Memory B cell (primary cell): ENCODE data around the gene PSORS1C2.
A peak's percentile ranks its signal among the peaks of the same experiment; 100 is the strongest.
"Not testable (repeated sequence)": the region's sequence is repeated elsewhere in the genome, so short reads cannot be mapped to it uniquely, and the experiment has no call there.

Experiments used
- ATAC-seq: fragments of 150-1000 bp; cut with Tn5 transposase; 2 replicates; pipeline ENCODE4 v1.10.0; 2021; ENCODE audit warnings: low read depth, mild to moderate bottlenecking, moderate library complexity
- DNase-seq, 2 donors: peaks; one replicate each; pipeline ENCODE4 v3.0.0; 2022; ENCODE audit warnings: low spot score in 2 of 2
- H3K27ac Mint-ChIP-seq: one replicate; pipeline ENCODE4 v1.8.0; 2022; ENCODE audit warnings: mild to moderate bottlenecking, moderate library complexity, mixed read lengths
- H3K27me3 Mint-ChIP-seq: one replicate; pipeline ENCODE4 v1.8.0; 2022; ENCODE audit warnings: mixed read lengths
- H3K36me3 Mint-ChIP-seq: one replicate; pipeline ENCODE4 v1.8.0; 2022; ENCODE audit warnings: mild to moderate bottlenecking, mixed read lengths
- H3K4me1 Mint-ChIP-seq: one replicate; pipeline ENCODE4 v1.8.0; 2022; ENCODE audit warnings: mixed read lengths
- H3K4me3 Mint-ChIP-seq: one replicate; pipeline ENCODE4 v1.8.0; 2022; ENCODE audit warnings: mild to moderate bottlenecking, moderate library complexity, mixed read lengths
- H3K9me3 Mint-ChIP-seq: one replicate; pipeline ENCODE4 v1.8.0; 2022; ENCODE audit warnings: mixed read lengths

The PSORS1C2 gene

DNA sequence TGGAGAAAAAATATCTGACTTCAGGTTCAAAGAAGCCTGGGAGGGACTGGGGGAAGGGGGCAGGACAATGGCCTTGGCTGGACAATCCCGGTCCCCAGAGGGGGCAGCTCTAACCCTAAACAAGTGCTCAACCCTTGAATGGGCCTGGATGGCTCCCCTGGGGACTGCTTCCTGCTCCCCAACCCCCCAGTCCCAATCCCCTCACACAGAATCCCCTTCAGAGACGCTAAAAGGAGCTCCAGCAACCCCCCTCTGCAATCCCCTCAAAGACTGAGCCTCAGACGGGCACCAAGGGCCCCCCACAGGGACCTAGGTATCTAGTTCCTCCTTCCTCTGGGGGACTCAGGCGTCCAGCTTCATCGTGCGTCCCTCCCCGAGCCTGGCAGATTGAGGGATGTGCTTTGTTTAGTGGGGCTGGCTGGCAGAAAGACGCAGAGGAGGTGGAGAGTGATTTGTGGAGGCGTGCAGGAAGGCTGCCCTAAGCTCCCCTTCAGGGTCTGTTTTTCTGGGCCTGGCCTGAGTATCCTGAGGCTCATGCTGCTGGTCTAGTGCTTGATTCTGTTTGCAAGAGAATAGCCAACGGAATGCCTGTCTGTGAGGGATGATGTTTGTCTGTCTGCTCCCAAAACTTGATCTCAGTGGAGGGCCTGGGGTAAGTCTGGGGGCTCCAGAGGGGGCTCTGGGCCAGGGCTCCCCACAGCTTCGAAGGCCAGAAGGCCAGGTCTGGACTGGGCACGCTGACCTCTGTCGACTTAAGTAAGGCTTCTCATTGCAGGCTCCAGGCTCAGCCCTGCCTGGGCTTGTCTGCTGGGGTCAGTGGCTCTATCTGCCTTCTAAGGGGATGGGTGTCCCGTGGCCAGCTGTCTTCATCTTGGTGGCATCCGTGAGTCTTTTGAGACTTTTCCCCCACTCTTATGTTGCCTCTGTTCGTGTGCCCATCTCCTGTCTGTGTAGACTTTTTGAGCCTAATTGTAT is 33.4 kb upstream of the PSORS1C2 start:
- ATAC-seq (no peak), DNase-seq (no peak)
- no peak overlapping the region for H3K27ac Mint-ChIP-seq
- H3K27me3 Mint-ChIP-seq: no peaks in the 10 kb centered on the region
- H3K4me3 Mint-ChIP-seq: no peak overlapping the region
- H3K4me1 Mint-ChIP-seq: no peaks in the 10 kb centered on the region
- peaks cover 3% of the 10 kb centered on the region for H3K36me3 Mint-ChIP-seq
- H3K9me3 Mint-ChIP-seq: no peaks in the 10 kb centered on the region

DNA sequence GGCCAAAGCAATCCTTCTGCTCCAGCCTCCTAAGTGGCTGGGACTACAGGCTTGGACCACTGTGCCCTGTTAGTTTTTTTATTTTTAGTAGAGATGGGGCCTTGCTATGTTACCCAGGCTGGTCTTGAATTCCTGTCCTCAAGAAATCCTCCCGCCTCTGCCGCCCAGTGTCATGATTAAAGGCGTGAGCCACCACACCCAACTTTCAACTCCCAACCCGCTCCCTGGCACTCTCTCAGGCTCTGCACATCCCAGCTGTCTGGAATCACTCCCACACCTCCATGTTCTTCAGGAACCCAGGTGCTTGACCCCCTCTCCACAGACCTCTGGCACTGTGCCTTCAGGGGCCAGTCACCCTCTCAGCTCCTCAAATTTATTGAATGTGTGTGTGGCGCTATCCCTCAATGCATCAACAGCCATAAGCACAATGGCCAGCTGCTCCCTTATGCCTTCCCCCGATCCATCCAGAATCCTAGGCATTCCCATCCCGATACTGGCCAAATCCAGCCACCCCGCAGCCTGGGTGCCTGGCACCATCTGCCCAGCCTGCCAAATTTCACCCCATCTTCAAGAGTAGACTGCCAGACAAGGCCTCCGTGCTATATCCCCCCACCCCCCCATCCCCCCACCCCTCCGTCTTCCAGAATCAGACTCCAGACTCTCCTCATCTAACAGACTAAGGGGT is 32.3 kb upstream of the PSORS1C2 start:
- ATAC-seq (no peak), DNase-seq (no peak)
- Mint-ChIP-seq H3K4me1 (no peaks in the 10 kb centered on the region), H3K9me3 (no peaks in the 10 kb centered on the region), H3K4me3 (no peak overlapping the region), H3K36me3 (peaks cover 3% of the 10 kb centered on the region), H3K27ac (no peak overlapping the region), H3K27me3 (no peaks in the 10 kb centered on the region)

DNA sequence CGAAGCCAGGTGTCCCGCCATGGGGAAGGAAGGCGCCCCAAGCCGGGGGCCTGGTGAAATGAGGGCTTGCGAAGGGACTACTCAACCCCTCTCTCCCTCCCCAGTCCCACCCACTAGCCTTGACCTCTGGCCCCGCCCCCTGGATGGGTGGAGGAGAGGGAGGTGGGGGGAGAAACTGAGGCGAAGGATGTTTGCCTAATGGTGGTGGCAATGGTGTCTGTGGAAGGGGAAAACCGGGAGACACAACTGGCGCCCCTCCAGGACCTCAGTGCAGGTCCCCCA is 31.7 kb upstream of the PSORS1C2 start, which contains the start of gene POU5F1:
POU5F1 (minus strand) TSS at position 83 of the 282 bp plus-strand sequence; CDS start at position 21, 62 bp downstream.
- Mint-ChIP-seq H3K27me3 (no peaks in the 10 kb centered on the region), H3K4me3 (no peak within 1 kb of the TSS), H3K36me3 (no peaks in the 10 kb centered on the region), H3K9me3 (no peaks in the 10 kb centered on the region), H3K27ac (no peak within 1 kb of the TSS), H3K4me1 (no peaks in the 10 kb centered on the region)
- no peak for ATAC-seq
- no peak for DNase-seq

DNA sequence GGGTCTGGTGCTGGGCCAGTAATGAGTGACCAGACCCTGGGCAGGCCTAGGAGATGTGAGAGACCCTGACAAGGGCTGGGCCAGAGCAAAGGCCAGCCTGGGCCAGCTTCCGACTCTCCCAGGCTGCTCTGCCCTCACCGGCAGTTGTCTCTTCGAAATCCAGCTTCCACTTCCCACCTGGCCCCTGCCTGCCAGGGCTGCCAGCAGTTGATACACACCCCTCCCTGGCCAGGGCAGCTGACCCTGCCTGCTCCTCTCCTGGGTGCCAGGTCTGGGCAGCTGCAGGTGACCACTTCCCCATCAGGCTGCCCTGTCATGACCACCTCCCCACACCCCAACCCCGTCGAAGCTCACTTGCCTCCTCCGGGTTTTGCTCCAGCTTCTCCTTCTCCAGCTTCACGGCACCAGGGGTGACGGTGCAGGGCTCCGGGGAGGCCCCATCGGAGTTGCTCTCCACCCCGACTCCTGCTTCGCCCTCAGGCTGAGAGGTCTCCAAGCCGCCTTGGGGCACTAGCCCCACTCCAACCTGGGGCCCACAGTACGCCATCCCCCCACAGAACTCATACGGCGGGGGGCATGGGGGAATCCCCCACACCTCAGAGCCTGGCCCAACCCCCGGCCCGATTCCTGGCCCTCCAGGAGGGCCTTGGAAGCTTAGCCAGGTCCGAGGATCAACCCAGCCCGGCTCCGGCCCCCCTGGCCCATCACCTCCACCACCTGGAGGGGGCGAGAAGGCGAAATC is 31.2 kb upstream of the PSORS1C2 start:
- not testable (repeated sequence) for H3K36me3 Mint-ChIP-seq, ATAC-seq, H3K27ac Mint-ChIP-seq, H3K4me3 Mint-ChIP-seq, H3K4me1 Mint-ChIP-seq, H3K9me3 Mint-ChIP-seq, DNase-seq, H3K27me3 Mint-ChIP-seq

DNA sequence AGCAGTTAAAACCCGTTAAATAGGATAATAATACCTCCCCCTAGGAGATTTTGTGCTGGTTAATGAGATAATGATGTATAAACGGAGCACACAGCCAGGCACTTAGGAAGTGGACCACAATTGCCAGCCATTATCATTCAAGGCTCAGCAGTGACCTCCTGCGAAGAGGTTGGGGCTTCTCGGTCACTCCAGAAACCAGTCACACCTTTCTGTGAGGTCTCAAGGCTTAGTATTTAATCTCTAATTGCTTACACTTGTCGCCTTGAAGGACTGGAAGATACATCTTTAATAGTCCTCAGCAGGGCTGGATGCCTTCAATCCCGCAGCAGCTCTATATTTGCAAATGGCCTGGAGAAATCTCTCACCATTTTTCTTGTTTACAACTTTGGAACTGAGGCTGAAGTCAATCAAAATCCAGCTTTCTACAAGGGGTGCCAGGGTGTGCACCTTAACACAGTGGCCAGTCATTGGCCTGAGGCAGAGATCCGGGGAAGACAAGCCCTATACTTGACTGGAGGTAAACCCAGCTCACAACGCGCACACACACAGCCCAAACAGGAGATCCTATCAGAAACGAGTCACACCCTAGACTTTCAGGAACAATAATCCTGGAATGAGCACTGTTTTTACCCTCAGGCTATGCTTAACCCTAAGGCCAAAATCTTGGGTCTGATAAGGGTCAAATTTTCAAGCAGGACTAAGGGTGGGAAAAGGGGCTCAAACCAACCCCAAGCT is 30.4 kb upstream of the PSORS1C2 start:
- Mint-ChIP-seq H3K36me3 (no peaks in the 10 kb centered on the region), H3K4me3 (no peak overlapping the region), H3K27ac (no peak overlapping the region), H3K27me3 (no peaks in the 10 kb centered on the region), H3K9me3 (no peaks in the 10 kb centered on the region), H3K4me1 (peaks cover 8% of the 10 kb centered on the region)
- DNase-seq (no peak), ATAC-seq (no peak)

DNA sequence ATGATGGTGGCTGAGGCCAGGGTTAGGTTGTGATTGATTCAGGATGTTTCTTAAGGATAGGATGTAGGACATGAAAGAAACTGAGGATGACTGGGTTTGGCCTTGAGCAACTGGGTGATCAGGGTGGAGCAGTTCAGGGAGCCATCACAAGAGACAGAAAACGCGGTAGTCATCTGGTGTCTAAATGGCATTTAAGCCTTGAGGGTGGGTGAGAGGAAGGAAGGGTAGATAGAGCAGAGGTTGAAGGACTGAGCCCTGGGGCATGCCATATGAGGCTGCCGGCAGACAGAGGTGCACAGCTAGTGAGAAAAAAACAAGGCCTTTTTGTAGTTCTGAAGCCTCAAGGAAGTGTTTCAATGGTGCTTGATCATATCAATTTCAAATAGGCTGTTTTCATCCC is 29.7 kb upstream of the PSORS1C2 start:
- no peaks in the 10 kb centered on the region for H3K36me3 Mint-ChIP-seq
- no peaks in the 10 kb centered on the region for H3K27me3 Mint-ChIP-seq
- DNase-seq (no peak), ATAC-seq (no peak)
- peaks cover 8% of the 10 kb centered on the region for H3K4me1 Mint-ChIP-seq
- H3K27ac Mint-ChIP-seq: no peak overlapping the region
- no peak overlapping the region for H3K4me3 Mint-ChIP-seq
- no peaks in the 10 kb centered on the region for H3K9me3 Mint-ChIP-seq

DNA sequence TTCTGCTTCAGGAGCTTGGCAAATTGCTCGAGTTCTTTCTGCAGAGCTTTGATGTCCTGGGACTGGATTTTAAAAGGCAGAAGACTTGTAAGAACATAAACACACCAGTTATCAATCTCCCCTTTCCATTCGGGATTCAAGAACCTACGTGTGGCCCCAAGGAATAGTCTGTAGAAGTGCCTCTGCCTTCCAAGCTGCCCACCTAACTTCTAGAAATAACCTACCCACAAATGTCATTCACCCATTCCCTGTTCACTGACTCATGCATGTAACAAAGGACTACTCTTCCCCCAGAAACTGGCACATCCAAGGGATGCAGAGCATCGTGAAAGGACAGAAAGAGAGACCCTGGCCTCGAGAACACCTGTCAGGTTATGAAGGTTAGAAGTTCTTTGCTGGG is 27.1 kb upstream of the PSORS1C2 start:
- ATAC-seq: no peak
- no peaks in the 10 kb centered on the region for H3K9me3 Mint-ChIP-seq
- H3K27ac Mint-ChIP-seq: no peak overlapping the region
- H3K27me3 Mint-ChIP-seq: no peaks in the 10 kb centered on the region
- peaks cover 3% of the 10 kb centered on the region for H3K36me3 Mint-ChIP-seq
- H3K4me3 Mint-ChIP-seq: no peak overlapping the region
- H3K4me1 Mint-ChIP-seq: peaks cover 11% of the 10 kb centered on the region
- no peak for DNase-seq

DNA sequence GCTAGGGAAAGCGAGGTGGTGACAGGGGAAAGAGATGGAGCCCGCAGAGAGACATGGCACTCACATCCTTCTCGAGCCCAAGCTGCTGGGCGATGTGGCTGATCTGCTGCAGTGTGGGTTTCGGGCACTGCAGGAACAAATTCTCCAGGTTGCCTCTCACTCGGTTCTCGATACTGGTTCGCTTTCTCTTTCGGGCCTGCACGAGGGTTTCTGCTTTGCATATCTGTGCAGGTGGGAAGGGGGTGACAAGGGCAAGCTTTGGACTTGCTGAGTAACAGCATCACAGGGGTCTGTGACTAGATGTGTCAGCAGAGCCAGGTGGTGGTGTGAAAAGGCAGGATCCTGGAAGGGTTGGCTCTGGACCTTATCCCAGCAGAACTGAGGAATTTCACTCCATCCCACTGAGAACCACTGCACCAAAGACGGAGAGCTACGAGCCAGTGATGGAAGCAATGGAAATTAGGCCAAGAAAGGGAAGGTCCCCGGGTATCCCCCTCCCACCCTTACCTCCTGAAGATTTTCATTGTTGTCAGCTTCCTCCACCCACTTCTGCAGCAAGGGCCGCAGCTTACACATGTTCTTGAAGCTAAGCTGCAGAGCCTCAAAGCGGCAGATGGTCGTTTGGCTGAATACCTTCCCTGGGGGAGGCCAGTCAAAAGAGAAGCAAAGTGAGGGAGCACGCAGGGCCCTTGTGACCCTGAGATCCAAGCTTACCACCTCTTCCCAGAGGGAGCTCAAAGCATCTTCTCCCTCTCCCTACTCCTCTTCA is 26.4 kb upstream of the PSORS1C2 start:
- not testable (repeated sequence) for H3K27me3 Mint-ChIP-seq, H3K36me3 Mint-ChIP-seq, H3K9me3 Mint-ChIP-seq
- peaks cover 11% of the 10 kb centered on the region for H3K4me1 Mint-ChIP-seq
- ATAC-seq (peak; percentile 98), DNase-seq (peak; percentile 45 to 46)
- H3K27ac Mint-ChIP-seq: peak overlapping the region; percentile 64
- H3K4me3 Mint-ChIP-seq: peak overlapping the region; percentile 75

DNA sequence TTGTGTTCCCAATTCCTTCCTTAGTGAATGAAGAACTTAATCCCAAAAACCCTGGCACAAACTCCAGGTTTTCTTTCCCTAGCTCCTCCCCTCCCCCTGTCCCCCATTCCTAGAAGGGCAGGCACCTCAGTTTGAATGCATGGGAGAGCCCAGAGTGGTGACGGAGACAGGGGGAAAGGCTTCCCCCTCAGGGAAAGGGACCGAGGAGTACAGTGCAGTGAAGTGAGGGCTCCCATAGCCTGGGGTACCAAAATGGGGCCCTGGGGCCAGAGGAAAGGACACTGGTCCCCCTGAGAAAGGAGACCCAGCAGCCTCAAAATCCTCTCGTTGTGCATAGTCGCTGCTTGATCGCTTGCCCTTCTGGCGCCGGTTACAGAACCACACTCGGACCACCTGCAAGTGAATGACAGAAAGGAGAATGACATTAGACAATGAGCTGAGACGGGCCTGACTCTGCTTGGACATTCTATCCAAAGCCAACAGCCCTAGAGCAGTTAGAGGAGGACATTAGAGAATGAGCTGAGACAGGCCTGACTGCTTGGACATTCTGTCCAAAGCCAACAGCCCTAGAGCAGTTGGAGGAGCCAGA is 25.7 kb upstream of the PSORS1C2 start:
- Mint-ChIP-seq H3K4me3 (peak overlapping the region; percentile 75), H3K27ac (peak overlapping the region; percentile 64), H3K4me1 (peaks cover 16% of the 10 kb centered on the region)
- H3K9me3 Mint-ChIP-seq, H3K27me3 Mint-ChIP-seq, DNase-seq, ATAC-seq, H3K36me3 Mint-ChIP-seq: not testable (repeated sequence)

DNA sequence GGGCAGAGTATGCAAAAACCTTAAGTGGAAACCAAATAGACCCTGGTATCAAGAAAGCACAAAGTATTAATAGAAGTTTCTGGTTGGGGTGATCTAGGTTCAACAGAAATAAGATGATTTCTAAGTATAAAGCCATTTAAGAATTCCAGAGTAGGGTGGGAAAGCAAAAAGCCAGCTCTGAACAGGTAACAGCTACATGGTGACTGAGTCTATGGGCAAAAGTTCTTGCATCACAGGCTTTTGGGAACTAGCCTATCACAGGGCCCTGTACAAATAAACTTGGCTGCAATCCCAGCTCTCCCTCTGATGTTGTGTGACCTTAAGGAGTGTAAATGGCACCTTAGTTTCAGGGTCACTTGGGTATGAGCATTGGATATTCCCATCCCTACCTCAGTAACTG is 25.1 kb upstream of the PSORS1C2 start:
- Mint-ChIP-seq H3K36me3 (peaks cover 3% of the 10 kb centered on the region), H3K27ac (no peak overlapping the region), H3K4me1 (peaks cover 18% of the 10 kb centered on the region), H3K4me3 (no peak overlapping the region), H3K27me3 (no peaks in the 10 kb centered on the region), H3K9me3 (no peaks in the 10 kb centered on the region)
- ATAC-seq: no peak
- DNase-seq: no peak

DNA sequence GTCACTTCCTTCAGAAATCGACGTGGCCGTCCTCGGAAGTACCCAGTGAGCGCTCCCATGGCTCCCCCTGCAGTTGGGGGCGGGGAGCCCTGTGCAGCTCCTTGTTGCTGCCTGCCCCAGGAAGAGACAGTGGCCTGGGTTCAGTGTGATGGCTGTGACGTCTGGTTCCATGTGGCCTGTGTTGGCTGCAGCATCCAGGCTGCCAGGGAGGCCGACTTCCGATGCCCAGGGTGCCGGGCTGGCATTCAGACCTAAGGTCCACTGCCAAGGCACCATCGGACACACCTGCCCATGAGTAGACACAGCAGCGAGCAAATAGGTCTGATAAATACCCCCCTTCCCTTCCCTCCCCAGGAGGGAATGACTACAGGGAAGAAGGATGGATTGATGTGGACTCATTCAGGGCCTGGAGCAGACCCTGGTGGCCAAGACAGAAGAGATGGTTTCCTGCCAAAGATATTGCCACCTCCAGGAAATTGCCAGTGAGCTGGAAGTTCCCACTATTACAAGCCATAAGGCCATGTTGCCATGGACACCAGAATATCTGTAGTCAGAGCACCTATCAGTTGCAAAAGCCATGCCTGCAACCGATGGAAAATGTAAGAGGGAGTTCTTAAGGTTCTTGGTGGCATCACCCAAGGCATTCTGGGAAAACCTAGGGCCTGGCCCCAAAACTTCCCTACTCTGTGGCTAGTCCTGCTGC is 23.7 kb upstream of the PSORS1C2 start:
- Mint-ChIP-seq H3K4me1 (peaks cover 24% of the 10 kb centered on the region), H3K9me3 (no peaks in the 10 kb centered on the region), H3K27me3 (no peaks in the 10 kb centered on the region), H3K36me3 (peaks cover 3% of the 10 kb centered on the region), H3K4me3 (no peak overlapping the region), H3K27ac (peak overlapping the region; percentile 5)
- ATAC-seq (no peak), DNase-seq (no peak)

DNA sequence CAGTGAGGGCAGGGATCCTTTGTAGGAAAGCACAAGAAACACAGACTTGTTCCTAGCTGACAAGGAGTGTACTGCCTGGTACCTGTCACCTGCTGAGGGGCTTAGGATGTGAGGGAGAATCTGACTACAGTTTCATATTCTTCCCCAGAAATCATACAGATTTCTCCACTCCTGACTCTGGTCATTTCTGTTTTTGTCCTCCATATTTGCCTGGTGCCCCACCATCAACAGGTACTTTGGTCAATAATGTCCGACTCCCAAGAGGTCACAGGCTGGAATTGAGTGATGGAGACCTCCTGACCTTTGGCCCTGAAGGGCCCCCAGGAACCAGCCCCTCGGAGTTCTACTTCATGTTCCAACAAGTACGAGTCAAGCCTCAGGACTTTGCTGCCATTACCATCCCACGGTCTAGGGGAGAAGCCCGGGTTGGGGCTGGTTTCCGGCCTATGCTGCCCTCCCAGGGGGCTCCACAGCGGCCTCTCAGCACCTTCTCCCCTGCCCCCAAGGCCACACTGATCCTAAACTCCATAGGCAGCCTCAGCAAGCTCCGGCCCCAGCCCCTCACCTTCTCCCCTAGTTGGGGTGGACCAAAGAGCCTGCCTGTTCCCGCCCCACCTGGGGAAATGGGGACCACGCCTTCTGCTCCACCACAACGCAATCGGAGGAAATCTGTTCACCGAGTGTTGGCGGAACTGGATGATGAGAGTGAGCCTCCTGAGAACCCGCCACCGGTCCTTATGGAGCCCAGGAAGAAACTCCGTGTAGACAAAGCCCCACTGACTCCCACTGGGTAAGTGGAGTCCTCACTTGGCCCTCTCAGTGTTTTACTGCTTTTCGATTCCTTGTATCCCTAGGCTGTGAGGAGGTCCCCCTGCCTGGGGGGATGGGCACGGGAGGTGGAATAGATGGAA is 22.6 kb upstream of the PSORS1C2 start:
- peak overlapping the region; percentile 38 for H3K27ac Mint-ChIP-seq
- no peaks in the 10 kb centered on the region for H3K27me3 Mint-ChIP-seq
- peaks cover 3% of the 10 kb centered on the region for H3K36me3 Mint-ChIP-seq
- H3K4me1 Mint-ChIP-seq: peaks cover 24% of the 10 kb centered on the region
- H3K4me3 Mint-ChIP-seq: no peak overlapping the region
- H3K9me3 Mint-ChIP-seq: no peaks in the 10 kb centered on the region
- DNase-seq (no peak), ATAC-seq (no peak)
